GM12872 (cell line): ENCODE results near the gene VCL.

ENCODE experiments used
- TF ChIP-seq, protein P1 (sequence below): IDR thresholded peaks from 3 replicates; pipeline ENCODE4 v1.5.1; 2011; ENCODE audit warnings: low read depth, mild to moderate bottlenecking, low read length, moderate library complexity; ENCODE audit not compliant: insufficient read depth

The VCL gene

DNA sequence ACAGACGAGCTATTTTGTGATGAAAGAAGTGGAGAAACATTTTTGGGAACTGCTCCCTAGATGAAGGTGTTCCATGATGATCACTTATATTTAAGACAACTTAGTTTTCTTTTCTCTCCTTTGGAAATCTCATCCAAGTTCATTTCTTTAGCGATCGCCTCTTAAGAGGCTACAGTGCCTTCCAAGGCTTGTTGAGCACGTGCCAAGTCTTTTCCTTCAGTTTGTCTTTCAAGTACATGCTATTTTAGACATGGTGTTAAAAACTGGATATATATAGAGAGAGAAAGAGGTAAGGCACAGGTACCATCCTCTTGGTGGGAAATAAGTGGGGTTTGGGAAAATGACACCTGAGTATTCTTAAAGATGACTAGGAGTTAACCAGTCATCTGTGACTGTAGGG, 155.8 kb downstream of the VCL start:
- TF ChIP-seq, protein P1, sequence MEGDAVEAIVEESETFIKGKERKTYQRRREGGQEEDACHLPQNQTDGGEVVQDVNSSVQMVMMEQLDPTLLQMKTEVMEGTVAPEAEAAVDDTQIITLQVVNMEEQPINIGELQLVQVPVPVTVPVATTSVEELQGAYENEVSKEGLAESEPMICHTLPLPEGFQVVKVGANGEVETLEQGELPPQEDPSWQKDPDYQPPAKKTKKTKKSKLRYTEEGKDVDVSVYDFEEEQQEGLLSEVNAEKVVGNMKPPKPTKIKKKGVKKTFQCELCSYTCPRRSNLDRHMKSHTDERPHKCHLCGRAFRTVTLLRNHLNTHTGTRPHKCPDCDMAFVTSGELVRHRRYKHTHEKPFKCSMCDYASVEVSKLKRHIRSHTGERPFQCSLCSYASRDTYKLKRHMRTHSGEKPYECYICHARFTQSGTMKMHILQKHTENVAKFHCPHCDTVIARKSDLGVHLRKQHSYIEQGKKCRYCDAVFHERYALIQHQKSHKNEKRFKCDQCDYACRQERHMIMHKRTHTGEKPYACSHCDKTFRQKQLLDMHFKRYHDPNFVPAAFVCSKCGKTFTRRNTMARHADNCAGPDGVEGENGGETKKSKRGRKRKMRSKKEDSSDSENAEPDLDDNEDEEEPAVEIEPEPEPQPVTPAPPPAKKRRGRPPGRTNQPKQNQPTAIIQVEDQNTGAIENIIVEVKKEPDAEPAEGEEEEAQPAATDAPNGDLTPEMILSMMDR, result no peak

DNA sequence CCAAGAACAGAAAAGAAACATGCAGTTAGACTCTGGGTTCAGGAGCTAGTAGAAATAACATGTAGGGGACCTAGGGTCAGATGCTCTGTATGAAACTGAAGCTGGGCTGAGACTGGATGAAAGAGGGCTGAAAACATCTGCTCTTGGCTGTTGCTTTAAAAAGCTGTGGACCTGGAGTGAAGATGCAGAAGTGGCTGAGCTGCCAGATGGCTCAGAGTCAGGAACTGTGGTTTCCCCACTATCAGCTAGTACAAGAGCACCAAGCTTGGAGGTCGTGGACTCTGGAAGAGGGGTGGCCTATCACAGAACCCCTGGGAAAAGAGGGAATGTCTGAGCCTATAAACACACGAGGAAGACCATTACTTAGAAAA, 159.0 kb downstream of the VCL start:
- TF ChIP-seq, protein P1, result no peak

DNA sequence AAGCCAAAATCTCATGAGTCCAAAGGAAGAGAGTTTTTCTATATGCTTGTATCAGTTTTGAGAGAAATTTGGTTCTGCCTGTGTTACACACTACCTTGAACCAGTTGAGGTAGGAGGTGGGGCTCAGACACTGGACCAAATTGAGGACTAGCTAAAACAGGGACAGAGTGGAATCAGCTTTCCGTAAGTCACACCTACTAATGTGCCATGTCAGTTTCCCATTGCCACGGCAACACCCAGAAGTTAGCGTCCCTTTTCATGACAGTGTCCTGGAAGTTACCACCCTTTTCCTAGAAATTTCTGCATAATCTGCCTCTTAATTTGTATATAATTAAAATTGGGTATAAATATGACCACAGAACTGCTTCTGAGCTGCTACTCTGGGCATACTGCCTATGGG, 162.1 kb downstream of the VCL start:
- TF ChIP-seq, protein P1, result no peak

DNA sequence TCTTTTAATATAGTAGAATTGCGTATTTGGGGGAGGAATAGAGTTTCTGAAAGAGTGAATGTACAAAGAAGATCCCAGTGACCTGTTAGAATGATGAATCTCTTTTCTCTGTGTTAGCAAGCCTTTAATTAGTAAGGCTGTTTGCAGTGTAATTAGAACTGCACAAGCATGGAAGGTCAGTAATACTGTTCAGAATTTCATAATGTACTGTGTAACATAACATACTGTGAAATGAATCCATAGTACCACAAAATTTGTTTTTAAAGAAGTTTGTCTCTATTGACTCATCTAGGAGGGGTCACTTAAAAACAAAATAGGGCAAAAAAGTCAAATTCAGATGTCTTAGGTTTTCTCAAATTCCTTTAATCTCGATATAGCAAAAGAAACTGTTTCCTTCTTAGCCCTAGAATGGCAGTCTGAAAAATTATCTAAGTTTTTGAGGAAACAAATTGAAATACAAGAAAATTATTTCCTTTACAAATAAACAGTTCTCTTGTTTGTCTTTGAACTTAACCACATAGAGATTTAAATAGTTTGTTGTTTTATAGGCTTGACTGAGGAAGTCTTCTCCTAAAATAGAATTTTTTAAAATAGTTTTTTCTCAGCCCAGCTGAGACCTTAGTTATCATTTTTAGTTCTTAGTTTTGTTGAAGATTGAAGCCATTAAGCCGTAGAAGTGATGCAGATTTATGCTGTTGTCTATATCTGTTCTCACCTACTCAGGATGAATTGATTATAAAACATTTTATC, 165.6 kb downstream of the VCL start:
- TF ChIP-seq, protein P1, result no peak

DNA sequence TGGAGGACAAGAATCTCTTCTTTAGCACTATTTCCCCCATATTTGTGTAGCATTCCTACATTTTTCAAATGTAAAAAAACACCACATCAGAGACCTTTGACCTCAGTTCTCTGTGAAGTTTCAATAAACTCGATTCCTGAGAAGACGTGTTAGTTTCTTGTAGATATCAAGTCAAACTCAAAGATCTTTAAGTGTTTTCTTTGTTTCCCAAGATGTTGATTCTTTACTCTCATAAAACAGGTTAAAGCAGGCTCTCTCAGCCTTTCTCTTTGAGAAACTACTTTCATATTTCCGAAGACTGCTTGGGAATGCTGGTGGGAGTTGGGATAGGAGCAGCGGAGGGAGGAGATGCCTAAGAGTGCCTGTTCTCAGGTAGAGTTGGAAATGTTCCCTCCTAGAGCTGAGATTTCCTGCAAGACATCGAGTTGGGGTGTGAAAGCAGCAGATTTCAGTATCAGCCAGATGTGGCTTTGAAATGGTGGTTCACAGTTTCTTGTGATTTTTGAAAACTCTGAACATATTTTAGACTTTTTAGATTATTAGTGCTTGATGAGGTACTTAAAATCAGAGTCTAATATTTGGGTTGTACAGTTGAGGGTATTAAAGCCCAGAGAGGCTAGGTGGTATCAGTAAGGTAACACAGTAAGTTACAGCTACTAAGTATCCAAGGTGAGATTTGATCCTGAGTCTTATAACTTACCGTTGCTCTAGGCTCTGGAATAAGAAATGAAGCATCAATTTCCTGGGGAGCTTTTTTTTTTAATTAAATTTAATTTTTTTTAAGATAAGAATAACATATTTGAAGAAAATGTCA, 167.0 kb downstream of the VCL start:
- TF ChIP-seq, protein P1, result no peak

DNA sequence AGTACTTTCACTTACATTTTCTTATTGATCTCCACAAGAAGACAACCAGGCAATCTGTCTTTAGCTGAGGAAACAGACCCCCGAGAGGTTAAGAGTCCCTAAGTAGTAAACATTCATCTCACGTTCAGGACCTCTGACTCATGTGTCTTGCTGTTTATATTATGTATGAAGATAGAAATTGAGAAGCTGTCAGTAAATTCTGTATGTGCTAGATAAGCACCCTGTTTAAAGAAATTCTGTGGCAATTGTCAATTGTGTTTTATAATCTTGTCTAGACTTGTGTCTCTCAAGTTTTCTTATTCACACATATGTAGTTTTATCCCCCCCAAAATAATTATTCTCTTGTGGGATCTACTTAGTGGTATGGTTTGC, 167.6 kb downstream of the VCL start:
- TF ChIP-seq, protein P1, result no peak

DNA sequence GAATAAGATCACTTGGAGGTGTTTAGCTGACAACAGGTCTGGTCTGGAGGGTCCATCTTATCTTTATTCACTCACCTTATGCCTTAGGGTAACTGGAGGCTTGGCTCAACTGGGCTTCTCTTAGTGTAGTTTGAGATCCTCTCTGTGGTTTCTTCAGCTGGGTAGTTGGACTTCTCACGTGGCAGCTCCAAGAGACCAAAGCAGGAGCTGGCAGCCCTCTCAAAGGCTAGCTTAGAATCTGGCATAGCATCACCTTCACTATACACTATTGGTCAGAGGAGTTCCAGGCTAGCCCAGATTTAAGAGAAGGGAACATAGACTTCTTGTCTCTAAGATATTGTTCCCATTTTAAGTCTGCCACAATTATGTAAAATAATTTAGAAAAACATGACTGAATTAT, 169.5 kb downstream of the VCL start:
- TF ChIP-seq, protein P1, result no peak
